Peyer's patch (tissue), 4 donors: ENCODE data around the gene HNRNPA3. TPM values are rescaled to one million over a fixed set of nuclear protein-coding genes. Genes with fewer than 3 reads are reported as not detected.
A peak's percentile ranks its signal among the peaks of the same experiment; 100 is the strongest.

Experiments
- DNase-seq, 3 donors: peaks; one replicate each; pipeline ENCODE4 v3.0.0-alpha.2; 2017 to 2019
- H3K27ac ChIP-seq, 4 donors: fragments of 200-600 bp; sonication (generic); one replicate each; pipeline ENCODE4 v1.5.1; 2016 to 2019
- H3K27me3 ChIP-seq, 2 donors: fragments of 200-600 bp; sonication (generic); one replicate each; pipeline ENCODE4 v1.5.1; 2019
- H3K36me3 ChIP-seq, 3 donors: fragments of 200-600 bp; sonication (generic); one replicate each; pipeline ENCODE4 v1.5.1; 2016 to 2019
- H3K4me1 ChIP-seq, 4 donors: fragments of 200-600 bp; sonication (generic); one replicate each; pipeline ENCODE4 v1.5.1; 2016 to 2019
- H3K4me3 ChIP-seq, 4 donors: fragments of 200-600 bp; sonication (generic); 1 replicate in 3 of 4; 2 replicates in 1 of 4; pipeline ENCODE4 v1.5.1; 2016 to 2019; ENCODE audit warnings: mild to moderate bottlenecking in 1 of 4
- H3K9me3 ChIP-seq, 4 donors: fragments of 200-600 bp; sonication (generic); one replicate each; pipeline ENCODE4 v1.5.1; 2016 to 2019; ENCODE audit warnings: mild to moderate bottlenecking in 1 of 4
- CTCF ChIP-seq, 6 experiments: fragments of 450-650 bp in 4 of 6; fragments of 200-600 bp in 2 of 6; sonication (generic) in 1 of 6; IDR thresholded peaks; one replicate each; pipeline ENCODE4 v1.5.1; 2017 to 2019; ENCODE audit warnings: antibody characterized with exemption in 6 of 6, mild to moderate bottlenecking in 3 of 6, moderate library complexity in 1 of 6
- POLR2A ChIP-seq, 2 donors: fragments of 450-650 bp; IDR thresholded peaks; one replicate each; pipeline ENCODE4 v1.5.1; 2017; ENCODE audit warnings: antibody characterized with exemption in 2 of 2, mild to moderate bottlenecking in 2 of 2, moderate library complexity in 2 of 2
- total RNA-seq, 4 donors: library from RNA; depleted of rRNA; stranded (reverse); fragments of >200 nt; gene quantifications; one replicate each; pipeline ENCODE4 v1.1.0, GENCODE V29; 2016

HNRNPA3 gene
- total RNA-seq, 4 donors from 2014 or later, result 40.8 to 112 (median 60.5) TPM

GRCh38 chr2:177241711-177242120, 29.1 kb downstream of the HNRNPA3 start:
- H3K9me3 ChIP-seq, result no peaks in the 10 kb centered on the region
- DNase-seq, result no peak
- H3K27me3 ChIP-seq, result no peaks in the 10 kb centered on the region
- peaks cover 10 to 89% (median 30%) of the 10 kb centered on the region in 4 donors for H3K4me1 ChIP-seq
- H3K36me3 ChIP-seq, result no peaks in the 10 kb centered on the region
- H3K27ac ChIP-seq, result peak overlapping the region; percentile 35 to 82 (median 68)
- TF ChIP-seq POLR2A (IDR thresholded peaks at IDR 0.05), result no peak
- TF ChIP-seq CTCF (IDR thresholded peaks at IDR 0.05), result no peak
- H3K4me3 ChIP-seq, result peak overlapping the region in 1 of 4 donors; percentile 7

- no peak for TF ChIP-seq CTCF (IDR thresholded peaks at IDR 0.05)
- no peak for TF ChIP-seq POLR2A (IDR thresholded peaks at IDR 0.05)
- Histone ChIP-seq H3K9me3 (no peaks in the 10 kb centered on the region), H3K27me3 (no peaks in the 10 kb centered on the region), H3K4me1 (peaks cover 10 to 90% (median 32%) of the 10 kb centered on the region in 4 donors), H3K27ac (peak overlapping the region; percentile 46 to 82 (median 68)), H3K4me3 (peak overlapping the region in 1 of 4 donors; percentile 7), H3K36me3 (no peaks in the 10 kb centered on the region)
- no peak for DNase-seq
These were observed 29.8 kb downstream of the HNRNPA3 start for GRCh38 chr2:177242121-177242987.

- Histone ChIP-seq H3K27ac (peak overlapping the region; percentile 46 to 82 (median 68)), H3K9me3 (no peaks in the 10 kb centered on the region), H3K27me3 (no peaks in the 10 kb centered on the region), H3K36me3 (no peaks in the 10 kb centered on the region), H3K4me3 (no peak overlapping the region), H3K4me1 (peaks cover 10 to 88% (median 32%) of the 10 kb centered on the region in 4 donors)
- no peak for DNase-seq
- TF ChIP-seq POLR2A (IDR thresholded peaks at IDR 0.05) (no peak), CTCF (IDR thresholded peaks at IDR 0.05) (no peak)
These were observed 30.5 kb downstream of the HNRNPA3 start for GRCh38 chr2:177243073-177243472.

- Histone ChIP-seq H3K9me3 (no peaks in the 10 kb centered on the region), H3K4me3 (no peak overlapping the region), H3K27me3 (no peaks in the 10 kb centered on the region), H3K27ac (peak overlapping the region; percentile 46 to 82 (median 68)), H3K4me1 (peaks cover 10 to 87% (median 32%) of the 10 kb centered on the region in 4 donors), H3K36me3 (peaks cover 0 to 3% (median 0%) of the 10 kb centered on the region in 3 donors)
- TF ChIP-seq POLR2A (IDR thresholded peaks at IDR 0.05), result no peak
- no peak for TF ChIP-seq CTCF (IDR thresholded peaks at IDR 0.05)
- no peak for DNase-seq
These were observed 30.9 kb downstream of the HNRNPA3 start for GRCh38 chr2:177243476-177243875.

- H3K4me3 ChIP-seq, result no peak overlapping the region
- H3K36me3 ChIP-seq, result peaks cover 0 to 3% (median 0%) of the 10 kb centered on the region in 3 donors
- H3K27me3 ChIP-seq, result no peaks in the 10 kb centered on the region
- no peak for TF ChIP-seq POLR2A (IDR thresholded peaks at IDR 0.05)
- no peak for TF ChIP-seq CTCF (IDR thresholded peaks at IDR 0.05)
- H3K4me1 ChIP-seq, result peaks cover 10 to 83% (median 30%) of the 10 kb centered on the region in 4 donors
- H3K27ac ChIP-seq, result peak overlapping the region in 1 of 4 donors; percentile 82
- H3K9me3 ChIP-seq, result no peaks in the 10 kb centered on the region
- DNase-seq, result no peak
These were observed 31.7 kb downstream of the HNRNPA3 start for GRCh38 chr2:177244244-177244771.
